Prostate gland (tissue), 2 donors: ENCODE measurements around the gene DQX1.

ENCODE experiments used
- POLR2A ChIP-seq: fragments of 450-650 bp; IDR thresholded peaks from one replicate; pipeline ENCODE4 v1.6.1; 2016; ENCODE audit warnings: antibody characterized with exemption, mild to moderate bottlenecking
- TF ChIP-seq, protein P1 (sequence below), 4 experiments: fragments of 200-600 bp in 2 of 4; fragments of 450-650 bp in 2 of 4; sonication (generic) in 2 of 4; IDR thresholded peaks; 1 replicate in 3 of 4; 2 replicates in 1 of 4; pipeline ENCODE4 v1.5.1; 2016 to 2019; ENCODE audit warnings: antibody characterized with exemption in 4 of 4, mild to moderate bottlenecking in 2 of 4, moderate library complexity in 2 of 4

- TF ChIP-seq, protein P1, sequence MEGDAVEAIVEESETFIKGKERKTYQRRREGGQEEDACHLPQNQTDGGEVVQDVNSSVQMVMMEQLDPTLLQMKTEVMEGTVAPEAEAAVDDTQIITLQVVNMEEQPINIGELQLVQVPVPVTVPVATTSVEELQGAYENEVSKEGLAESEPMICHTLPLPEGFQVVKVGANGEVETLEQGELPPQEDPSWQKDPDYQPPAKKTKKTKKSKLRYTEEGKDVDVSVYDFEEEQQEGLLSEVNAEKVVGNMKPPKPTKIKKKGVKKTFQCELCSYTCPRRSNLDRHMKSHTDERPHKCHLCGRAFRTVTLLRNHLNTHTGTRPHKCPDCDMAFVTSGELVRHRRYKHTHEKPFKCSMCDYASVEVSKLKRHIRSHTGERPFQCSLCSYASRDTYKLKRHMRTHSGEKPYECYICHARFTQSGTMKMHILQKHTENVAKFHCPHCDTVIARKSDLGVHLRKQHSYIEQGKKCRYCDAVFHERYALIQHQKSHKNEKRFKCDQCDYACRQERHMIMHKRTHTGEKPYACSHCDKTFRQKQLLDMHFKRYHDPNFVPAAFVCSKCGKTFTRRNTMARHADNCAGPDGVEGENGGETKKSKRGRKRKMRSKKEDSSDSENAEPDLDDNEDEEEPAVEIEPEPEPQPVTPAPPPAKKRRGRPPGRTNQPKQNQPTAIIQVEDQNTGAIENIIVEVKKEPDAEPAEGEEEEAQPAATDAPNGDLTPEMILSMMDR (IDR thresholded peaks at IDR 0.05): no peak
- TF ChIP-seq POLR2A: no peak
Observed at GRCh38 chr2:74488643-74489481, 37.2 kb downstream of the DQX1 start.
